Measurements from ENCODE around the gene TOPBP1. TPM values are rescaled to one million over a fixed set of nuclear protein-coding genes. Genes with fewer than 3 reads are reported as not detected.

The TOPBP1 gene
- total and polyA plus RNA-seq, 2 donors (not counting 3 experiments of a cell fraction or from before 2014, with no cell fraction given) = 23.3 to 42.2 TPM

DNA sequence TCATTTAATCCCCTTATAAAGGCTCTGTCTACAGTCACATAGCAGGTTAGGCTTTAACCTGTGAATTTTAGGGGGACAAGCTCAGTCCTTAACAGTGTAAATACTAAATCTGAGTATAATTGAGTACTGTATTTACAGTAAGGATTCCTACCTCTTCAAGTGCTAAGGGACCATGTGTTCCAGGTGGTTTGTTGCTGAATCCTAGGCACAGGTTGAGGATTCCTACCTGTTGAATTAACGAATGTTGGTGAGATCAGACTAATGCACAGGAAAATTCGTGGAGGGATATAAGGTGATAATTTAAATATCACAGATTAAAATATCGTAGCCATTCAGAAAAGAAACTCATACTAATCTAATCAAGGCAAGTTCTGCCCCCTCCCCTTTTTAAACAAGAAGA is 63.3 kb downstream of the TOPBP1 start:
- Histone ChIP-seq H3K9ac (replicated peaks; ENCODE audit: extremely low read depth, insufficient read depth, low read length) (no peak overlapping the region), H3K9me1 (replicated peaks; ENCODE audit: control insufficient read depth, extremely low read depth, insufficient read depth, low read length) (no peaks in the 10 kb centered on the region), H3K4me2 (ENCODE audit: insufficient read depth, low read length) (no peak overlapping the region), H3K4me1 (ENCODE audit: control insufficient read depth, extremely low read depth, insufficient read depth, low read length) (peaks cover 11% of the 10 kb centered on the region), H3K9me3 (replicated peaks; ENCODE audit: control insufficient read depth, insufficient read depth, low read length) (no peaks in the 10 kb centered on the region), H3K4me3 (replicated peaks in 1 of 3; ENCODE audit: insufficient read depth in 1 of 3, low read depth in 1 of 3, low read length in 3 of 3) (no peak overlapping the region), H4K20me1 (replicated peaks; ENCODE audit: control insufficient read depth, extremely low read depth, insufficient read depth, low read length) (no peaks in the 10 kb centered on the region), H3K27me3 (ENCODE audit: control insufficient read depth in 2 of 2, insufficient read depth in 2 of 2, low read length in 2 of 2) (no peaks in the 10 kb centered on the region), H3K79me2 (ENCODE audit: control insufficient read depth, insufficient read depth, low read length) (no peaks in the 10 kb centered on the region), H3K27ac (ENCODE audit: insufficient read depth, low read depth, low read length) (no peak overlapping the region), H2AFZ (ENCODE audit: low read depth, low read length) (no peak overlapping the region), H3K36me3 (ENCODE audit: control insufficient read depth in 2 of 2, extremely low read depth in 1 of 2, insufficient read depth in 2 of 2, low read length in 2 of 2) (no peaks in the 10 kb centered on the region)
- CTCF ChIA-PET = interaction anchor here (0.9 kb wide), 1 partner anchor 104 kb away, joined by 3 read pairs; no protein-coding TSS in a partner anchor
- no peak for FAIRE-seq
- no TSS peak for BruUV-seq (replicated peaks)
- no peak for DNase-seq (ENCODE audit: low read depth, low spot score)
- intact Hi-C loops (cut with micrococcal nuclease) (no loop called here), dilution Hi-C loops (cut with MboI; ENCODE audit: extremely low pct_ligation_motif_present, low sequenced_read_pairs) (no loop called here)
- TF ChIP-seq EZH2 (IDR thresholded peaks at IDR 0.05; ENCODE audit: borderline replicate concordance, low read depth, low read length, severe bottlenecking) (no peak), MYC (IDR thresholded peaks at IDR 0.05; ENCODE audit: low read depth, low read length) (no peak), FOS (IDR thresholded peaks at IDR 0.05; ENCODE audit: borderline replicate concordance, insufficient read depth, low read length) (no peak), MAX (IDR thresholded peaks at IDR 0.05; ENCODE audit: insufficient read depth, insufficient read length) (no peak), POLR2A (IDR thresholded peaks at IDR 0.05; ENCODE audit: low read depth, low read length) (no peak), GATA2 (IDR thresholded peaks at IDR 0.05; ENCODE audit: insufficient read depth, insufficient read length, low read depth, low read length) (no peak), JUN (IDR thresholded peaks at IDR 0.05; ENCODE audit: borderline replicate concordance, insufficient read depth, insufficient read length, low read depth) (no peak)
- TF ChIP-seq, protein P1, sequence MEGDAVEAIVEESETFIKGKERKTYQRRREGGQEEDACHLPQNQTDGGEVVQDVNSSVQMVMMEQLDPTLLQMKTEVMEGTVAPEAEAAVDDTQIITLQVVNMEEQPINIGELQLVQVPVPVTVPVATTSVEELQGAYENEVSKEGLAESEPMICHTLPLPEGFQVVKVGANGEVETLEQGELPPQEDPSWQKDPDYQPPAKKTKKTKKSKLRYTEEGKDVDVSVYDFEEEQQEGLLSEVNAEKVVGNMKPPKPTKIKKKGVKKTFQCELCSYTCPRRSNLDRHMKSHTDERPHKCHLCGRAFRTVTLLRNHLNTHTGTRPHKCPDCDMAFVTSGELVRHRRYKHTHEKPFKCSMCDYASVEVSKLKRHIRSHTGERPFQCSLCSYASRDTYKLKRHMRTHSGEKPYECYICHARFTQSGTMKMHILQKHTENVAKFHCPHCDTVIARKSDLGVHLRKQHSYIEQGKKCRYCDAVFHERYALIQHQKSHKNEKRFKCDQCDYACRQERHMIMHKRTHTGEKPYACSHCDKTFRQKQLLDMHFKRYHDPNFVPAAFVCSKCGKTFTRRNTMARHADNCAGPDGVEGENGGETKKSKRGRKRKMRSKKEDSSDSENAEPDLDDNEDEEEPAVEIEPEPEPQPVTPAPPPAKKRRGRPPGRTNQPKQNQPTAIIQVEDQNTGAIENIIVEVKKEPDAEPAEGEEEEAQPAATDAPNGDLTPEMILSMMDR (IDR thresholded peaks at IDR 0.05; ENCODE audit: extremely low read depth in 1 of 2, insufficient read depth in 1 of 2, low read depth in 1 of 2, low read length in 2 of 2) = no peak
- POLR2A ChIA-PET = no interaction called here
